OCI-LY3 (cell line): ENCODE data around the gene CX3CL1.

Experiments
- H2AFZ ChIP-seq: fragments of 200-600, 300-600 bp; shearing (Covaris generic); 2 replicates; pipeline ENCODE4 v1.6.0; 2014; ENCODE audit warnings: antibody characterized with exemption, low read depth, low read length
- H3K27ac ChIP-seq: fragments of 200-600, 300-600 bp; sonication (generic); 2 replicates; pipeline ENCODE4 v1.5.1; 2014; ENCODE audit warnings: mild to moderate bottlenecking, low read length, moderate library complexity, mixed read lengths
- H3K27me3 ChIP-seq: fragments of 200-600, 300-600 bp; sonication (generic); 2 replicates; pipeline ENCODE4 v1.6.1; 2014; ENCODE audit warnings: low read depth, low read length, mixed read lengths
- H3K36me3 ChIP-seq: fragments of 200-600, 300-600 bp; sonication (generic); replicated peaks from 2 replicates; pipeline ENCODE3; 2014; ENCODE audit warnings: low read depth, low read length, mixed read lengths
- H3K4me1 ChIP-seq: fragments of 300-600, 200-600 bp; sonication (generic); 2 replicates; pipeline ENCODE4 v1.6.1; 2014; ENCODE audit warnings: low read length, mixed read lengths
- H3K4me2 ChIP-seq: fragments of 200-600, 300-600 bp; sonication (generic); 2 replicates; pipeline ENCODE4 v1.6.1; 2014; ENCODE audit warnings: low read length, mixed read lengths
- H3K4me3 ChIP-seq: fragments of 300-600, 200-600 bp; sonication (generic); 2 replicates; pipeline ENCODE4 v1.5.1; 2014; ENCODE audit warnings: antibody characterized with exemption, mild to moderate bottlenecking, low read length, moderate library complexity
- H3K79me2 ChIP-seq: fragments of 300-600, 200-600 bp; shearing (Covaris generic); 2 replicates; pipeline ENCODE4 v1.6.1; 2014; ENCODE audit warnings: mild to moderate bottlenecking, low read length, mixed read lengths
- H3K9ac ChIP-seq: fragments of 300-600, 200-600 bp; shearing (Covaris generic); 2 replicates; pipeline ENCODE4 v1.6.0; 2014; ENCODE audit warnings: mild to moderate bottlenecking, low read length, moderate library complexity
- H3K9me3 ChIP-seq: fragments of 200-600, 300-600 bp; shearing (Covaris generic); 2 replicates; pipeline ENCODE4 v1.6.1; 2014; ENCODE audit warnings: low read length, mixed read lengths; ENCODE audit not compliant: insufficient read depth
- H4K20me1 ChIP-seq: fragments of 200-600, 300-600 bp; sonication (generic); 2 replicates; pipeline ENCODE4 v1.6.1; 2016; ENCODE audit warnings: low read length, mixed read lengths; ENCODE audit not compliant: insufficient read depth
- EZH2phosphoT487 ChIP-seq: fragments of 200-600 bp; shearing (Covaris generic); IDR thresholded peaks from 2 replicates; pipeline ENCODE4 v1.6.1; 2018; ENCODE audit warnings: antibody characterized with exemption, mixed run types, low read depth
- TF ChIP-seq, protein P1 (sequence below): fragments of 200-600, 300-600 bp; sonication (generic); IDR thresholded peaks from 2 replicates; pipeline ENCODE4 v1.5.1; 2014; ENCODE audit warnings: antibody characterized with exemption, low read length, low read depth

CX3CL1 gene

DNA sequence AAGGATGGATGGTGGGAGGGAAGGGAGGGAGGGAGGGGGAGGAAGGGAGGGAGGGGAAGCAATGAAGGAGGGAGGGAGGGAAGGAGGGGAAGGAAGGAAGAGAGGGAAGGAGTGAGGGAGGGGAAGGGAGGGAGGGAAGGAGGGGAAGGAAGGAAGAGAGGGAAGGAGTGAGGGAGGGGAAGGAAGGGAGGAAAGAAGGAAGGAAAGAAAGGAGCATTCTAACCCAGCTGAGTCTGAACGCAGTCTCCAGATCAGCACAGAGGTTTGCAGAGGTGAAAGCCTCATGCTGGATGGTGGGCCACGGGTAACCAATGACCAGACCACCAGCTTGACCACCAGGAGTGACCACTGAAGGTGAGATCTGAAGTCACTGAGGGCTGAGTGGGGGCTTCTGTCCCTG is 50.9 kb downstream of the CX3CL1 start:
- Histone ChIP-seq H3K36me3 (peaks cover 4% of the 10 kb centered on the region), H2AFZ (no peak overlapping the region), H4K20me1 (no peaks in the 10 kb centered on the region), H3K9ac (no peak overlapping the region), H3K79me2 (no peaks in the 10 kb centered on the region), H3K4me1 (peaks cover 23% of the 10 kb centered on the region), H3K4me2 (no peak overlapping the region), H3K27me3 (no peaks in the 10 kb centered on the region), H3K4me3 (no peak overlapping the region), H3K27ac (no peak overlapping the region), H3K9me3 (no peaks in the 10 kb centered on the region)
- TF ChIP-seq, protein P1, sequence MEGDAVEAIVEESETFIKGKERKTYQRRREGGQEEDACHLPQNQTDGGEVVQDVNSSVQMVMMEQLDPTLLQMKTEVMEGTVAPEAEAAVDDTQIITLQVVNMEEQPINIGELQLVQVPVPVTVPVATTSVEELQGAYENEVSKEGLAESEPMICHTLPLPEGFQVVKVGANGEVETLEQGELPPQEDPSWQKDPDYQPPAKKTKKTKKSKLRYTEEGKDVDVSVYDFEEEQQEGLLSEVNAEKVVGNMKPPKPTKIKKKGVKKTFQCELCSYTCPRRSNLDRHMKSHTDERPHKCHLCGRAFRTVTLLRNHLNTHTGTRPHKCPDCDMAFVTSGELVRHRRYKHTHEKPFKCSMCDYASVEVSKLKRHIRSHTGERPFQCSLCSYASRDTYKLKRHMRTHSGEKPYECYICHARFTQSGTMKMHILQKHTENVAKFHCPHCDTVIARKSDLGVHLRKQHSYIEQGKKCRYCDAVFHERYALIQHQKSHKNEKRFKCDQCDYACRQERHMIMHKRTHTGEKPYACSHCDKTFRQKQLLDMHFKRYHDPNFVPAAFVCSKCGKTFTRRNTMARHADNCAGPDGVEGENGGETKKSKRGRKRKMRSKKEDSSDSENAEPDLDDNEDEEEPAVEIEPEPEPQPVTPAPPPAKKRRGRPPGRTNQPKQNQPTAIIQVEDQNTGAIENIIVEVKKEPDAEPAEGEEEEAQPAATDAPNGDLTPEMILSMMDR = no peak
- TF ChIP-seq EZH2phosphoT487 = no peak

DNA sequence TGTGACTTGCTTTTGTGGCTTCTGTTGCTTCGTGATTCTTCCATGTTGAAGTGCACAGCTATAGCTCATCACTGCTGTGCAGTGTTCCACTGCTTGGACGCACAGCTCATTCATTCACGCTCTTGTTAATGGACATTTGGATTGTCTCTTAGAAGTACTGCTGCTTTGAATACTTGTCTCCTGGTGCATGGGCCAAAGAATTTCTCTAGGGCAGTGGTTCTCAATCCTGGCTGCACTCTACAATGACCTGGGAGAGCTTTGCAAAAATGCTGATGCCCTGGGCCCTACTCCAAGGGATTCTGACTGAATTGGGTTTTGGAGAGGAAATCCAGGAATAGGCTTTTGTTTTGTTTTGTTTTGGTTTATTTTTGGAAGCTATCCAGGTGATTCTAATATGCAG is 52.3 kb downstream of the CX3CL1 start:
- Histone ChIP-seq H3K36me3 (peaks cover 4% of the 10 kb centered on the region), H3K27ac (no peak overlapping the region), H3K9me3 (no peaks in the 10 kb centered on the region), H3K4me3 (no peak overlapping the region), H3K4me2 (no peak overlapping the region), H3K9ac (no peak overlapping the region), H3K27me3 (no peaks in the 10 kb centered on the region), H2AFZ (no peak overlapping the region), H3K4me1 (peaks cover 10% of the 10 kb centered on the region), H3K79me2 (no peaks in the 10 kb centered on the region), H4K20me1 (no peaks in the 10 kb centered on the region)
- TF ChIP-seq EZH2phosphoT487 = no peak
- TF ChIP-seq, protein P1 = no peak

DNA sequence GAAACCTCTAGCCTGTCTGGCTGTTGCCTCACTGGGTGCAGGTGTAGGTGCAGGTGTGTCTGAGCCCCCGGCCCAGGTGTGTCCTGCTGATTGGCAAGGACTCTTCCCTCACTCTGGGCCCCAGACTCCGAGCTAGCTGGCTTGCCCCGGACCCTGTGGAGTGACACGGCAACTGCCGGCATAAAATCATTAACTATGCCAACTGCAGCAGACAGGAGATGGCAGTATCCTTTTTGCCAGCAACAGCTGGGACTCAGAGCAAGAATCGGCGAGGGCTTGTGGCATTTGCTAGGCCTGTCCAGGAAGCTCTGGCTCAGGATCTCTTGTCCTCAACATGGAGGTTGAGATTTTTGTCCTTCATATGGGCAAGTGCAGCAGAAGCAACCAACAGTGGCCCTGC is 54.1 kb downstream of the CX3CL1 start:
- Histone ChIP-seq H3K36me3 (peaks cover 19% of the 10 kb centered on the region), H3K27ac (no peak overlapping the region), H3K4me2 (no peak overlapping the region), H3K4me1 (peaks cover 9% of the 10 kb centered on the region), H3K9me3 (no peaks in the 10 kb centered on the region), H4K20me1 (no peaks in the 10 kb centered on the region), H3K27me3 (no peaks in the 10 kb centered on the region), H3K9ac (no peak overlapping the region), H3K79me2 (no peaks in the 10 kb centered on the region), H3K4me3 (no peak overlapping the region), H2AFZ (no peak overlapping the region)
- TF ChIP-seq EZH2phosphoT487 = no peak
- TF ChIP-seq, protein P1 = no peak

DNA sequence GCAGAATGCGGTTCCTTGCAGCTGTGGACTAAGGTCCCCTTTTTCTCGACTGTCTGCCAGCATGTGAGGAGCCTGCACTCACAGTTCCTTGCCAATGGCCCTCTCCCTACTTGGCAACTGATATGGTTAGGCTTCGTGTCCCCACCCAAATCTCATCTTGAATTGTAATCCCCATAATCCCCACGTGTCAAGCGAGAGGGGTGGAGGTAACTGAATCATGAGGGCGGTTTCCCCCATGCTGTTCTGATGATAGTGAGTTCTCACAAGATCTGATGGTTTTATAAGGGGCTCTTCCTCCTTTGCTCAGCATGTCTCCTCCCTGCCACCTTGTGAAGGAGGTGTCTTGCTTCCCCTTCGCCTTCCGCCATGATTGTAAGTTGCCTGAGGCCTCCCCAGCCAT is 55.0 kb downstream of the CX3CL1 start:
- Histone ChIP-seq H3K79me2 (no peaks in the 10 kb centered on the region), H2AFZ (no peak overlapping the region), H3K9me3 (no peaks in the 10 kb centered on the region), H4K20me1 (no peaks in the 10 kb centered on the region), H3K9ac (no peak overlapping the region), H3K36me3 (peaks cover 20% of the 10 kb centered on the region), H3K4me1 (peaks cover 4% of the 10 kb centered on the region), H3K4me3 (no peak overlapping the region), H3K27me3 (no peaks in the 10 kb centered on the region), H3K27ac (no peak overlapping the region), H3K4me2 (no peak overlapping the region)
- TF ChIP-seq, protein P1 = no peak
- TF ChIP-seq EZH2phosphoT487 = no peak
